ENCODE results near the gene SMARCC1.

SMARCC1 gene

GRCh38 chr3:47783673-47784072 lies 2.0 kb upstream of the SMARCC1 start:
- H3K9me3 ChIP-seq (ENCODE audit: control insufficient read depth, insufficient read depth, low read depth, low read length) = no peaks in the 10 kb centered on the region
- no peak overlapping the region for H3K27ac ChIP-seq (ENCODE audit: extremely low read depth, low read depth, low read length)
- POLR2A ChIA-PET = no interaction called here
- H3K36me3 ChIP-seq (ENCODE audit: control insufficient read depth in 2 of 2, insufficient read depth in 1 of 2, low read length in 2 of 2) = no peaks in the 10 kb centered on the region; a peak in 1 of 3 replicates
- CTCF ChIA-PET = no interaction called here
- TF ChIP-seq ZNF514 (tag by site-specific recombination; IDR thresholded peaks at IDR 0.05) (no peak), SP3 (tag by site-specific recombination; IDR thresholded peaks at IDR 0.05) (no peak), PRDM1 (tag by site-specific recombination; IDR thresholded peaks at IDR 0.05) (no peak), ZIC2 (tag by site-specific recombination; IDR thresholded peaks at IDR 0.05) (no peak), ZNF184 (tag by site-specific recombination; IDR thresholded peaks at IDR 0.05) (no peak), ZBTB7A (tag by site-specific recombination; IDR thresholded peaks at IDR 0.05; ENCODE audit: low read depth) (no peak), GLIS2 (tag by site-specific recombination; IDR thresholded peaks at IDR 0.05) (no peak), BCL6B (tag by site-specific recombination; IDR thresholded peaks at IDR 0.05) (no peak), ZSCAN23 (tag by site-specific recombination; IDR thresholded peaks at IDR 0.05) (no peak), ZSCAN30 (tag by site-specific recombination; IDR thresholded peaks at IDR 0.05) (no peak), FEZF1 (tag by site-specific recombination; IDR thresholded peaks at IDR 0.05) (no peak), ZBTB17 (tag by site-specific recombination; IDR thresholded peaks at IDR 0.05) (no peak)
- H3K4me3 ChIP-seq (ENCODE audit: low read depth, low read length) = no peak overlapping the region
- no peaks in the 10 kb centered on the region for H3K4me1 ChIP-seq (ENCODE audit: control insufficient read depth, insufficient read depth, low read length)

GRCh38 chr3:47782446-47783308 lies 984 bp upstream of the SMARCC1 start:
- Histone ChIP-seq H3K27ac (ENCODE audit: extremely low read depth, low read depth, low read length) (peak overlapping the region; percentile 97), H3K9me3 (ENCODE audit: control insufficient read depth, insufficient read depth, low read depth, low read length) (no peaks in the 10 kb centered on the region), H3K36me3 (ENCODE audit: control insufficient read depth in 2 of 2, insufficient read depth in 1 of 2, low read length in 2 of 2) (no peaks in the 10 kb centered on the region; a peak in 1 of 3 replicates), H3K4me1 (ENCODE audit: control insufficient read depth, insufficient read depth, low read length) (no peaks in the 10 kb centered on the region), H3K4me3 (ENCODE audit: low read depth, low read length) (peak overlapping the region; percentile 79)
- CTCF ChIA-PET = no interaction called here
- POLR2A ChIA-PET = no interaction called here
- TF ChIP-seq ZNF843 (tag by site-specific recombination; IDR thresholded peaks at IDR 0.05) (no peak), PRDM10 (tag by site-specific recombination; IDR thresholded peaks at IDR 0.05) (0 out of 2 replicates have a peak, but pooled peaks have one; percentile 12), TCF7L2 (IDR thresholded peaks at IDR 0.05; ENCODE audit: borderline replicate concordance, low read depth, low read length) (no peak), ZBTB20 (tag by site-specific recombination; IDR thresholded peaks at IDR 0.05) (peak; percentile 38), HOXC10 (CRISPR knock-in tag; IDR thresholded peaks at IDR 0.05) (no peak), ZNF792 (tag by site-specific recombination; IDR thresholded peaks at IDR 0.05) (no peak), ZNF623 (tag by site-specific recombination; IDR thresholded peaks at IDR 0.05) (0 out of 2 replicates have a peak, but pooled peaks have one; percentile 2), ZNF664 (tag by site-specific recombination; IDR thresholded peaks at IDR 0.05) (0 out of 2 replicates have a peak, but pooled peaks have one; percentile 25)
